ENCODE measurements around the gene ABCC3. TPM values are rescaled to one million over a fixed set of nuclear protein-coding genes. Genes with fewer than 3 reads are reported as not detected.
A peak's percentile ranks its signal among the peaks of the same experiment; 100 is the strongest.

The ABCC3 gene
- total and polyA plus RNA-seq, 9 of the 15 experiments (the other 6 are each of a cell fraction or from before 2014, with no cell fraction given), result 0.03 to 1.6 (median 0.42) TPM; not detected in 5

DNA sequence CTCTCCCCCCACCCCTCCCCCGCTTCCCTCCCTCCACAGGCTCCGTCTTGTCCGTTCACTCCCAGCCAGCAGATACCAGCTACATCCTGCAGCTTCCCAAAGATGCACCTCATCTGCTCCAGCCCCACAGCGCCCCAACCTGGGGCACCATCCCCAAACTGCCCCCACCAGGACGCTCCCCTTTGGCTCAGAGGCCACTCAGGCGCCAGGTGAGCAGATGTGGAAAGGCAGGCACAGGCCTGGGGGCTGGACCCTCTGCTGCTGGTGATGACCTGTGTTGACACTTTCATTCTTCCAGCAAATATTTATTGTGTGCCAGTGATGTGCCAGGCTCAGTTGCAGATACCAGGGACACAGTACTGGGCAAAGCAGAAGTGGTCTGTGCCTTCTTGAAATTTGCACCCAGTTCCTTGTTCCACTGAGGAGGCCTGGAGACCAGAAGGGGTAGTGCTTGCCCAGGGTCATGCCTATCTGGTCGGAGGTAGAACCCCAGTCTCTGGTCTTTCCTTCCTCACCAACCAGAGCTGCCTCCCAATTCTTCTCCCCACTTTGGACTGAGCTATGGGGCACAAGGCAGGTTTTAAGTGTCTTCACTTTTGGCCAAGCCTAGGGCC lies 10.3 kb upstream of the ABCC3 start (continued):
- TF ChIP-seq RBM22 (IDR thresholded peaks at IDR 0.05; ENCODE audit: low read depth, low read length, poor library complexity, severe bottlenecking), result no peak

DNA sequence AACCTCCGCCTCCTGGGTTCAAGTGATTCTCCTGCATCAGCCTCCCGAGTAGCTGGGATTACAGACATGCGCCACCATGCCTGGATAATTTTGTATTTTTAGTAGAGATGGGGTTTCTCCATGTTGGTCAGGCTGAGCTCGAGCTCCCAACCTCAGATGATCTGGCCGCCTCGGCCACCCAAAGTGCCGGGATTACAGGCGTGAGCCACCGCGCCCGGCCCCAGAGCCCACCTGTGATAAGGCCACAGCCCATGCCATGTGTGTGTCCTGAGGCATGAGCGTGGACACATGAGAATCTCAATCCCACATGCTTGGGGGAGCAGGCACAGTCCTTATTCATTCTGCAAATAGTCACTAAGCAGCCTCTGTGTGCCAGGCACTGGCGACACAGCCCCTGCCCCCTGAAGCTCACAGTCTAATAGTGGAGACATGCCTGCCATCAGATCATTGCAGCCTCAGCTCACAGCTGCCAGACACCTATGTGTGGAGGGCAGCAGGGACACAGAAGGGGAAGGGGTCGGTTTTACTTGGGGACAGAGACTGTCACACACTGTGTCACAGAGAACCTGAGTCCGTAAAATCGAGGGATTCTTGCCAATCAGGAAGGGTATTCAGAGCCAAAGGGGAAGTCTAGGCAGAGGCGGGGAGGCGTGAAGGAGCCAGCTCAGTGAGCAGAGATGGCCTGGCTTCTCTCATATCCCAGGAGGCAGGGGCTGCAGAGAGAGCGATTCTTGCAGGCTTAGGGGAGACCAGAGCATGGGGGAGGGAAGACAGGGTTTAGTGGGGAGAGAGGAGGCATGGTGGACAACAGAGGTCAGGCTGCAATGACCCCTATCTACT lies 9.4 kb upstream of the ABCC3 start:
- no peak for FAIRE-seq
- in situ Hi-C loops (cut with MboI), result loop anchor here (5.0 kb wide), 1 partner anchor 78 kb away; the partner anchor contains the start of gene SPATA20
- Histone ChIP-seq H4K20me1 (replicated peaks; ENCODE audit: control insufficient read depth, insufficient read depth, low read length) (no peaks in the 10 kb centered on the region), H3K79me2 (ENCODE audit: control insufficient read depth, insufficient read depth, low read length) (no peaks in the 10 kb centered on the region), H3K27me3 (ENCODE audit: control insufficient read depth in 2 of 2, insufficient read depth in 2 of 2, low read length in 2 of 2) (peaks cover 19 to 37% of the 10 kb centered on the region in 2 experiments), H3K9me3 (replicated peaks; ENCODE audit: control insufficient read depth, insufficient read depth, low read depth, low read length) (no peaks in the 10 kb centered on the region), H3K4me1 (replicated peaks in 1 of 2; ENCODE audit: control insufficient read depth in 2 of 2, insufficient read depth in 2 of 2, low read length in 2 of 2) (peaks cover 7 to 31% of the 10 kb centered on the region in 2 experiments; a peak in 4 of 5 replicates), H3K9ac (ENCODE audit: insufficient read depth in 1 of 2, low read depth in 2 of 2, low read length in 2 of 2) (no peak overlapping the region), H3K4me2 (ENCODE audit: insufficient read depth, low read length) (no peak overlapping the region), H3K4me3 (no peak overlapping the region), H2AFZ (ENCODE audit: low read depth, low read length) (peak overlapping the region; percentile 25), H3K27ac (ENCODE audit: extremely low read depth, low read depth, low read length) (no peak overlapping the region), H3K9me1 (ENCODE audit: control insufficient read depth, insufficient read depth, low read length) (no peaks in the 10 kb centered on the region), H3K36me3 (ENCODE audit: control insufficient read depth, insufficient read depth, low read length) (no peaks in the 10 kb centered on the region)
- intact Hi-C loops (cut with micrococcal nuclease), result loop anchor here (5.0 kb wide), 1 partner anchor 72 kb away; no protein-coding TSS in a partner anchor
- ChIA-PET POLR2A (interaction anchor here (0.6 to 1.3 kb wide), 4 partner anchors 12 to 93 kb away, joined by 3 to 7 read pairs (median 4); partner anchors contain the start of gene CACNA1G), CTCF (ENCODE audit: low intra/inter-chr PET ratio) (interaction anchor here (1.1 to 1.7 kb wide), 3 partner anchors 56 to 79 kb away, joined by 4 to 9 read pairs (median 4); partner anchors contain the start of gene SPATA20)
- DNase-seq (ENCODE audit: extremely low read depth in 1 of 4, low spot score in 3 of 4), result no peak
- no TSS peak for BruUV-seq (replicated peaks)
- WGBS (ENCODE audit: insufficient coverage, low coverage, missing lambda C conversion rate), result 34% methylated on average over 16 of the region's 19 CpGs
- no peak for TF ChIP-seq ZBTB26 (CRISPR knock-in tag; IDR thresholded peaks at IDR 0.05)
- TF ChIP-seq CREBBP (IDR thresholded peaks at IDR 0.05; ENCODE audit: low read depth, low read length), result no peak
- no peak for TF ChIP-seq ASH1L (IDR thresholded peaks at IDR 0.05; ENCODE audit: borderline replicate concordance, low read depth, partially characterized antibody)
- TF ChIP-seq, protein P1, sequence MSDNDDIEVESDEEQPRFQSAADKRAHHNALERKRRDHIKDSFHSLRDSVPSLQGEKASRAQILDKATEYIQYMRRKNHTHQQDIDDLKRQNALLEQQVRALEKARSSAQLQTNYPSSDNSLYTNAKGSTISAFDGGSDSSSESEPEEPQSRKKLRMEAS (CRISPR knock-in tag; IDR thresholded peaks at IDR 0.05), result no peak
- no peak for TF ChIP-seq RHOXF2B (CRISPR knock-in tag; conservative IDR thresholded peaks at IDR 0.05)
- TF ChIP-seq EWSR1 (IDR thresholded peaks at IDR 0.05; ENCODE audit: borderline replicate concordance, low read depth, partially characterized antibody), result no peak
- TF ChIP-seq U2AF2 (optimal IDR thresholded peaks at IDR 0.05; ENCODE audit: low read depth, low read length), result no peak
- no peak for TF ChIP-seq SIX5 (IDR thresholded peaks at IDR 0.05; ENCODE audit: borderline replicate concordance in 1 of 2, insufficient read depth in 1 of 2, low read depth in 1 of 2, low read length in 2 of 2)
- TF ChIP-seq SMAD1 (IDR thresholded peaks at IDR 0.05; ENCODE audit: low read depth, low read length, partially characterized antibody), result no peak
- TF ChIP-seq ZC3H11A (IDR thresholded peaks at IDR 0.05; ENCODE audit: low read depth, low read length), result no peak
- no peak for TF ChIP-seq HDAC2 (IDR thresholded peaks at IDR 0.05)
- TF ChIP-seq NFIX (CRISPR knock-in tag; IDR thresholded peaks at IDR 0.05; ENCODE audit: low read depth), result no peak
- no peak for TF ChIP-seq ZNF184 (CRISPR knock-in tag; IDR thresholded peaks at IDR 0.05)
- no peak for TF ChIP-seq ARNT (IDR thresholded peaks at IDR 0.05)
- no peak for TF ChIP-seq HCFC1 (IDR thresholded peaks at IDR 0.05; ENCODE audit: low read depth, low read length)
- no peak for ATAC-seq
